ENCODE measurements around the gene KRTAP10-9.

GRCh38 chr21:44613386-44614155, 13.3 kb upstream of the KRTAP10-9 start:
- TF ChIP-seq CTCF (conservative IDR thresholded peaks at IDR 0.05 in 1 of 2, IDR thresholded peaks at IDR 0.05 in 1 of 2; ENCODE audit: low read depth in 1 of 2, low read length in 2 of 2): no peak
- TF ChIP-seq EZH2 (IDR thresholded peaks at IDR 0.05; ENCODE audit: low read length, missing control alignments): no peak

Data from fibroblast of lung (primary cell).